CD14-positive monocyte (primary cell): Measurements from ENCODE around the gene MEG3. TPM values are rescaled to one million over a fixed set of nuclear protein-coding genes. Genes with fewer than 3 reads are reported as not detected.

Experiments used
- DNase-seq, 3 donors: peaks; one replicate each; pipeline ENCODE4 v3.0.0-alpha.2; 2011 to 2022
- H2AFZ ChIP-seq: 2 replicates; pipeline ENCODE4 v1.6.0; 2012; ENCODE audit warnings: mild to moderate bottlenecking, low read depth, low read length, inconsistent platforms; ENCODE audit not compliant: insufficient read depth, poor library complexity, severe bottlenecking
- H3K27ac ChIP-seq, 2 donors: 1 replicate in 1 of 2; 2 replicates in 1 of 2; pipeline ENCODE4 v1.5.1; 2012 to 2013; ENCODE audit warnings: low read length in 2 of 2, control low read depth in 1 of 2, inconsistent platforms in 1 of 2, low read depth in 1 of 2, mild to moderate bottlenecking in 1 of 2
- H3K27me3 ChIP-seq, 2 donors: one replicate each; pipeline versions ENCODE4 v1.6.0 to v1.6.1; 2011 to 2013; ENCODE audit warnings: low read length in 2 of 2; ENCODE audit not compliant: control insufficient read depth in 2 of 2, insufficient read depth in 2 of 2
- H3K36me3 ChIP-seq, 2 donors: replicated peaks in 1 of 2; 1 replicate in 1 of 2; 2 replicates in 1 of 2; pipeline versions ENCODE4 v1.5.1 to v1.6.1; 2012 to 2013; ENCODE audit warnings: low read length in 2 of 2, control low read depth in 1 of 2, inconsistent platforms in 1 of 2, mild to moderate bottlenecking in 1 of 2; ENCODE audit not compliant: insufficient read depth in 2 of 2, control insufficient read depth in 1 of 2
- H3K4me1 ChIP-seq, 2 donors: 1 replicate in 1 of 2; 2 replicates in 1 of 2; pipeline versions ENCODE4 v1.5.1 to v1.6.1; 2012 to 2013; ENCODE audit warnings: low read length in 2 of 2, control low read depth in 1 of 2, inconsistent platforms in 1 of 2, mild to moderate bottlenecking in 1 of 2, moderate library complexity in 1 of 2; ENCODE audit not compliant: insufficient read depth in 2 of 2, control insufficient read depth in 1 of 2
- H3K4me2 ChIP-seq: replicated peaks from 2 replicates; pipeline ENCODE3; 2012; ENCODE audit warnings: low read length, moderate library complexity, mild to moderate bottlenecking; ENCODE audit not compliant: poor library complexity, severe bottlenecking; ENCODE audit errors: extremely low read depth
- H3K4me3 ChIP-seq, 3 experiments: fragments of 200-600 bp in 1 of 3; sonication (generic) in 1 of 3; replicated peaks in 1 of 3; 1 replicate in 2 of 3; 2 replicates in 1 of 3; pipeline ENCODE4 v1.5.1; 2011 to 2013; ENCODE audit warnings: low read length in 3 of 3, mild to moderate bottlenecking in 3 of 3, control low read depth in 2 of 3, low read depth in 2 of 3, inconsistent platforms in 1 of 3, moderate library complexity in 1 of 3
- H3K79me2 ChIP-seq: 2 replicates; pipeline ENCODE4 v1.6.0; 2012; ENCODE audit warnings: mild to moderate bottlenecking, control low read depth, inconsistent platforms, low read length, moderate library complexity; ENCODE audit not compliant: insufficient read depth
- H3K9ac ChIP-seq: 2 replicates; pipeline ENCODE4 v1.6.0; 2017; ENCODE audit warnings: low read length, mild to moderate bottlenecking; ENCODE audit not compliant: insufficient read depth, poor library complexity, severe bottlenecking
- H3K9me3 ChIP-seq, 2 donors: replicated peaks in 1 of 2; 1 replicate in 1 of 2; 2 replicates in 1 of 2; pipeline versions ENCODE4 v1.5.1 to v1.6.1; 2012 to 2013; ENCODE audit warnings: low read length in 2 of 2, control low read depth in 1 of 2; ENCODE audit not compliant: control insufficient read depth in 1 of 2, insufficient read depth in 1 of 2
- H4K20me1 ChIP-seq: 2 replicates; pipeline ENCODE4 v1.6.0; 2012; ENCODE audit warnings: mild to moderate bottlenecking, low read length, control low read depth, moderate library complexity; ENCODE audit not compliant: insufficient read depth
- H3K27ac Mint-ChIP-seq, 7 donors: one replicate each; pipeline ENCODE4 v1.8.0; 2020; ENCODE audit warnings: mild to moderate bottlenecking in 7 of 7, mixed read lengths in 7 of 7, moderate library complexity in 6 of 7, inconsistent platforms in 2 of 7
- H3K27me3 Mint-ChIP-seq, 3 donors: one replicate each; pipeline ENCODE4 v1.8.0; 2021 to 2022; ENCODE audit warnings: low read depth in 3 of 3, mild to moderate bottlenecking in 3 of 3, mixed read lengths in 3 of 3, moderate library complexity in 3 of 3, inconsistent platforms in 1 of 3
- H3K36me3 Mint-ChIP-seq, 2 donors: one replicate each; pipeline ENCODE4 v1.8.0; 2020; ENCODE audit warnings: mixed read lengths in 2 of 2, inconsistent platforms in 1 of 2, mild to moderate bottlenecking in 1 of 2
- H3K4me1 Mint-ChIP-seq: one replicate; pipeline ENCODE4 v1.8.0; 2020; ENCODE audit warnings: mild to moderate bottlenecking, mixed read lengths
- H3K4me3 Mint-ChIP-seq, 2 donors: one replicate each; pipeline ENCODE4 v1.8.0; 2020; ENCODE audit warnings: mild to moderate bottlenecking in 2 of 2, mixed read lengths in 2 of 2, moderate library complexity in 1 of 2
- H3K9me3 Mint-ChIP-seq, 7 donors: one replicate each; pipeline ENCODE4 v1.8.0; 2020 to 2022; ENCODE audit warnings: mixed read lengths in 7 of 7, mild to moderate bottlenecking in 6 of 7, moderate library complexity in 6 of 7, inconsistent platforms in 2 of 7
- WGBS: methylation state at CpG from one replicate; pipeline ENCODE4 v1.1.5; 2013; ENCODE audit warnings: missing lambda C conversion rate; ENCODE audit not compliant: insufficient coverage; 5-methylcytosine and 5-hydroxymethylcytosine counted together
- intact Hi-C, 2 donors: fragments of 100-400 bp; cut with micrococcal nuclease; formaldehyde crosslinking; loops; one replicate each; pipeline versions ENCODE4 v1.15.0 to v1.15.1; 2023
- polyA plus RNA-seq, 3 donors: library from polyadenylated mRNA; depleted of rRNA in 1 of 3; unstranded in 2 of 3; stranded (reverse) in 1 of 3; fragments of 300-500 nt in 2 of 3; fragments of >200 nt in 1 of 3; fragmentation: Illumina TruSeq in 2 of 3; gene quantifications; 1 replicate in 2 of 3; 2 replicates in 1 of 3; pipeline ENCODE4 v1.2.3, GENCODE V29; 2012 to 2021
- TF ChIP-seq, protein P1 (sequence below): fragments of 200-600 bp; IDR thresholded peaks from one replicate; pipeline ENCODE4 v1.8.0; 2022; ENCODE audit warnings: antibody characterized with exemption, mild to moderate bottlenecking

The MEG3 gene
- polyA plus RNA-seq, 3 donors = 1.7 TPM; not detected in 2

DNA sequence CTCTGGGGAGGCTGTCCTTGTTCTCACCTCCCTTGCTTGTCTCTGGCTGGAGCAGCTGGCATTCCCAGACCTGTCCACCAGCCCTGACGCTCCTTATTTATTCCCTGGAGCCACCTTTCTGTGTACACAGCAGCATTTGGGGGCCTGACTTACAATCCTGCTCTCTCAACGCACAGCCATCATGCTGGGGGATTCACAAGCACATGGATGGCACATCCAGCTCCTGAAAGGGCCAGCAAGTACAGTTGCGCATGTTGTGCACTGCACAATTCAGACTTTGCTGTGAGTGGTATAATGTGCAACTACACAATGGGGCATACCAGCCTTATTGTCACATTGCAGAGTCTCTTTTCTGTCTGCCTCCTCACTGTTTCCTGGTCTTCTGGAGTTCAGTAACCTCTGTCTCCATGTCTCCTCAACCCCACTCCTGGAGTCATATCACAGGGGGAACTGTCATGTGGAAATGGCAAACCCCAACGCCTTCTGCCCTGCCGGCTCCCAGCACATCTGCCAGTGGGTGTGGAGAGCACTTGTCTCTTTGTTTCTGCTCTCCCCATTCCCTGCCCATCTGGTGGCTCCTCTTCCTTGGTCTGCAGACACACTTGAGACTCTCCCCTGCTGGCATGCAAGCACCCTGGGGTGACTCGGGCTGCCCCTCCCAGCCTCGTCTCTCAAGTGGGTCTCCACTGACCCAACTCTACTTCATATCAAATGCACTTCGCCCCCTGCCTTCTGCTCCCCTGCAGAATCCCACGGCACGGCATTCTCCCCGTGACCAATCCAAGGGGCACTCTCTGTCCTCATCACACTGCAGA, 41.2 kb upstream of the MEG3 start:
- Histone ChIP-seq H3K4me3 (no peak overlapping the region), H3K4me1 (no peaks in the 10 kb centered on the region), H3K79me2 (no peaks in the 10 kb centered on the region), H3K27me3 (no peaks in the 10 kb centered on the region), H3K9ac (no peak overlapping the region), H2AFZ (no peak overlapping the region), H3K27ac (no peak overlapping the region), H3K36me3 (no peaks in the 10 kb centered on the region), H4K20me1 (no peaks in the 10 kb centered on the region), H3K4me2 (no peak overlapping the region), H3K9me3 (no peaks in the 10 kb centered on the region)
- Mint-ChIP-seq H3K4me1 (no peaks in the 10 kb centered on the region), H3K9me3 (no peaks in the 10 kb centered on the region), H3K27ac (peak overlapping the region in 1 of 7 donors; percentile 46), H3K27me3 (peaks cover 1 to 3% (median 2%) of the 10 kb centered on the region in 3 donors), H3K4me3 (no peak overlapping the region), H3K36me3 (no peaks in the 10 kb centered on the region)
- TF ChIP-seq, protein P1, sequence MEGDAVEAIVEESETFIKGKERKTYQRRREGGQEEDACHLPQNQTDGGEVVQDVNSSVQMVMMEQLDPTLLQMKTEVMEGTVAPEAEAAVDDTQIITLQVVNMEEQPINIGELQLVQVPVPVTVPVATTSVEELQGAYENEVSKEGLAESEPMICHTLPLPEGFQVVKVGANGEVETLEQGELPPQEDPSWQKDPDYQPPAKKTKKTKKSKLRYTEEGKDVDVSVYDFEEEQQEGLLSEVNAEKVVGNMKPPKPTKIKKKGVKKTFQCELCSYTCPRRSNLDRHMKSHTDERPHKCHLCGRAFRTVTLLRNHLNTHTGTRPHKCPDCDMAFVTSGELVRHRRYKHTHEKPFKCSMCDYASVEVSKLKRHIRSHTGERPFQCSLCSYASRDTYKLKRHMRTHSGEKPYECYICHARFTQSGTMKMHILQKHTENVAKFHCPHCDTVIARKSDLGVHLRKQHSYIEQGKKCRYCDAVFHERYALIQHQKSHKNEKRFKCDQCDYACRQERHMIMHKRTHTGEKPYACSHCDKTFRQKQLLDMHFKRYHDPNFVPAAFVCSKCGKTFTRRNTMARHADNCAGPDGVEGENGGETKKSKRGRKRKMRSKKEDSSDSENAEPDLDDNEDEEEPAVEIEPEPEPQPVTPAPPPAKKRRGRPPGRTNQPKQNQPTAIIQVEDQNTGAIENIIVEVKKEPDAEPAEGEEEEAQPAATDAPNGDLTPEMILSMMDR = no peak
- intact Hi-C loops = no loop called here
- DNase-seq = no peak
- WGBS = 96% methylated on average over 9 of the region's 11 CpGs

DNA sequence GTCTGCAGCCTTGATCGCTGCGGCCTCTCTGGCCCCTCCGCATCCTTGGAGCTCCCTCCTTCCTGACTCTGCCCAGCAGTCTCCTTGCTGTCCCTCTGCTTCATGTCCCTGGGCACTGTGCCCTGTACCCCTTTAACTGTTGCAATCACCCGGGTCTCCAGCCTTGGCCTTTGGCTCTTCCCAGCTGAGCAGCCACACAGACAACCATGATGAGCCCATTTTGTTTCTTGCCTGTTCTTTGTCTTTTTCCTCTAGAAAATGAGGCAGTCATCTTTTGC, 40.6 kb upstream of the MEG3 start:
- TF ChIP-seq, protein P1 = no peak
- no peak overlapping the region for H3K4me2 ChIP-seq
- no peaks in the 10 kb centered on the region for H3K4me1 ChIP-seq
- Mint-ChIP-seq H3K4me3 (no peak overlapping the region), H3K4me1 (no peaks in the 10 kb centered on the region), H3K27ac (peak overlapping the region in 1 of 7 donors; percentile 74), H3K36me3 (no peaks in the 10 kb centered on the region), H3K27me3 (peaks cover 1 to 3% (median 2%) of the 10 kb centered on the region in 3 donors), H3K9me3 (no peaks in the 10 kb centered on the region)
- H4K20me1 ChIP-seq = no peaks in the 10 kb centered on the region
- no peak overlapping the region for H3K4me3 ChIP-seq
- no peak for DNase-seq
- H3K27me3 ChIP-seq = no peaks in the 10 kb centered on the region
- H3K9me3 ChIP-seq = no peaks in the 10 kb centered on the region
- H3K79me2 ChIP-seq = no peaks in the 10 kb centered on the region
- no peak overlapping the region for H3K27ac ChIP-seq
- 97% methylated on average over 4 of the region's 4 CpGs for WGBS
- H3K9ac ChIP-seq = no peak overlapping the region
- no peak overlapping the region for H2AFZ ChIP-seq
- intact Hi-C loops = no loop called here
- no peaks in the 10 kb centered on the region for H3K36me3 ChIP-seq
